SK-N-SH (cell line): ENCODE results near the gene WNT8B. TPM values are rescaled to one million over a fixed set of nuclear protein-coding genes. Genes with fewer than 3 reads are reported as not detected.

Source experiments
- CTCF ChIA-PET: fragments of 300-600, 350-600 bp; formaldehyde crosslinking; extraction: SDS; loops from one replicate; lab custom pipeline; 2021; lab: Yijun Ruan, JAX
- POLR2A ChIA-PET: fragments of 350-600 bp; sonication (Branson Sonifier 250); formaldehyde crosslinking; extraction: SDS; loops from one replicate; lab custom pipeline; 2020; ENCODE audit warnings: antibody characterized with exemption, inconsistent platforms; lab: Yijun Ruan, JAX
- DNase-seq: peaks from one replicate; pipeline ENCODE4 v3.0.0; 2012
- H2AFZ ChIP-seq: fragments of 200-600 bp; sonication (generic); 2 replicates; pipeline ENCODE4 v1.8.1; 2016; ENCODE audit warnings: antibody characterized with exemption, mild to moderate bottlenecking, low read depth
- H3F3A ChIP-seq: fragments of 200-600 bp; sonication (generic); replicated peaks from 2 replicates; pipeline ENCODE3; 2016; ENCODE audit warnings: antibody characterized with exemption, mild to moderate bottlenecking; ENCODE audit not compliant: insufficient read depth
- H3K27ac ChIP-seq, 2 experiments: fragments of 200-500 bp in 1 of 2; fragments of 200-600 bp in 1 of 2; sonication (Bioruptor generic) in 1 of 2; sonication (generic), shearing (Covaris generic) in 1 of 2; 2 replicates each; pipeline versions ENCODE4 v1.5.1 to v1.6.1; 2014 to 2016; ENCODE audit warnings: low read depth in 2 of 2, inconsistent platforms in 1 of 2, low read length in 1 of 2, mild to moderate bottlenecking in 1 of 2, mixed read lengths in 1 of 2
- H3K27me3 ChIP-seq: fragments of 200-600 bp; sonication (generic), shearing (Covaris generic); 2 replicates; pipeline ENCODE4 v1.6.1; 2016; ENCODE audit warnings: mixed run types; ENCODE audit not compliant: insufficient read depth
- H3K36me3 ChIP-seq, 2 experiments: fragments of 200-500 bp in 1 of 2; fragments of 200-600 bp in 1 of 2; sonication (Bioruptor generic) in 1 of 2; sonication (generic) in 1 of 2; replicated peaks in 1 of 2; 2 replicates each; pipeline versions ENCODE3 to v1.5.1; 2014 to 2016; ENCODE audit warnings: low read length in 1 of 2, mild to moderate bottlenecking in 1 of 2; ENCODE audit not compliant: insufficient read depth in 2 of 2, control insufficient read depth in 1 of 2
- H3K4me1 ChIP-seq, 2 experiments: fragments of 200-500 bp in 1 of 2; fragments of 200-600 bp in 1 of 2; sonication (Bioruptor generic) in 1 of 2; sonication (generic), shearing (Covaris generic) in 1 of 2; 2 replicates each; pipeline versions ENCODE4 v1.5.1 to v1.6.1; 2014 to 2016; ENCODE audit warnings: low read depth in 1 of 2, low read length in 1 of 2, mixed run types in 1 of 2; ENCODE audit not compliant: insufficient read depth in 2 of 2, control insufficient read depth in 1 of 2
- H3K4me2 ChIP-seq: fragments of 200-600 bp; sonication (generic), shearing (Covaris generic); 2 replicates; pipeline ENCODE4 v1.6.1; 2017; ENCODE audit warnings: mixed run types
- H3K4me3 ChIP-seq, 2 experiments: fragments of 200-500 bp in 1 of 2; fragments of 200-600 bp in 1 of 2; sonication (Bioruptor generic) in 1 of 2; sonication (generic), shearing (Covaris generic) in 1 of 2; 2 replicates each; pipeline versions ENCODE4 v1.5.1 to v1.8.1; 2014 to 2016; ENCODE audit warnings: low read depth in 2 of 2, inconsistent platforms in 1 of 2, low read length in 1 of 2, mild to moderate bottlenecking in 1 of 2, mixed read lengths in 1 of 2, moderate library complexity in 1 of 2
- H3K79me2 ChIP-seq: fragments of 200-600 bp; sonication (generic); 2 replicates; pipeline ENCODE4 v1.8.1; 2017; ENCODE audit warnings: mild to moderate bottlenecking; ENCODE audit not compliant: insufficient read depth
- H3K9ac ChIP-seq: fragments of 200-600 bp; sonication (generic); 2 replicates; pipeline ENCODE4 v1.6.1; 2017; ENCODE audit warnings: mixed run types
- H3K9me2 ChIP-seq: fragments of 200-600 bp; sonication (generic); 2 replicates; pipeline ENCODE4 v1.6.1; 2017; ENCODE audit warnings: mixed run types
- H3K9me3 ChIP-seq: fragments of 200-600 bp; sonication (generic); 2 replicates; pipeline ENCODE4 v1.6.1; 2017; ENCODE audit warnings: mixed run types, mild to moderate bottlenecking, moderate library complexity
- H4K20me1 ChIP-seq: fragments of 200-600 bp; sonication (generic); 2 replicates; pipeline ENCODE4 v1.6.1; 2017; ENCODE audit warnings: mild to moderate bottlenecking, mixed run types; ENCODE audit not compliant: insufficient read depth
- CHD2 ChIP-seq: fragments of 150-350 bp; IDR thresholded peaks from 2 replicates; pipeline ENCODE4 v1.6.1; 2018; ENCODE audit warnings: low read length; ENCODE audit not compliant: partially characterized antibody
- ELF1 ChIP-seq: IDR thresholded peaks from 2 replicates; pipeline ENCODE4 v1.4.0; 2012
- EP300 ChIP-seq, 2 experiments: IDR thresholded peaks; 2 replicates each; pipeline versions ENCODE4 v1.4.0 to v1.6.1; 2012; ENCODE audit warnings: borderline replicate concordance in 1 of 2, low read depth in 1 of 2, low read length in 1 of 2
- EZH2phosphoT487 ChIP-seq: fragments of 200-600 bp; sonication (generic); IDR thresholded peaks from 2 replicates; pipeline ENCODE4 v1.6.1; 2017; ENCODE audit warnings: low read depth, mixed run types, mild to moderate bottlenecking, antibody characterized with exemption, moderate library complexity, borderline replicate concordance
- GABPA ChIP-seq: IDR thresholded peaks from 2 replicates; pipeline ENCODE4 v1.4.0; 2012; ENCODE audit warnings: low read depth, mild to moderate bottlenecking
- GATA2 ChIP-seq: sonication (generic); formaldehyde crosslinking; IDR thresholded peaks from 2 replicates; pipeline ENCODE4 v1.5.0; 2020; ENCODE audit warnings: mild to moderate bottlenecking, missing genetic modification reagents
- JUND ChIP-seq: IDR thresholded peaks from 2 replicates; pipeline ENCODE4 v1.4.0; 2012
- NRF1 ChIP-seq: IDR thresholded peaks from 2 replicates; pipeline ENCODE4 v1.6.1; 2012; ENCODE audit warnings: low read depth, mild to moderate bottlenecking, low read length
- PBX3 ChIP-seq: IDR thresholded peaks from 2 replicates; pipeline ENCODE4; 2012
- POLR2AphosphoS5 ChIP-seq: IDR thresholded peaks from 2 replicates; pipeline ENCODE4 v1.6.1; 2012; ENCODE audit warnings: low read depth, low read length
- RAD21 ChIP-seq: IDR thresholded peaks from 2 replicates; pipeline ENCODE4 v1.6.1; 2012; ENCODE audit warnings: mild to moderate bottlenecking, low read length
- RCOR1 ChIP-seq: fragments of 150-350 bp; IDR thresholded peaks from 2 replicates; pipeline ENCODE4 v1.6.1; 2017; ENCODE audit warnings: antibody characterized with exemption, low read length
- RFX5 ChIP-seq: IDR thresholded peaks from 2 replicates; pipeline ENCODE4 v1.6.1; 2012; ENCODE audit warnings: mild to moderate bottlenecking, improper control_type of control experiment, low read length
- RXRA ChIP-seq: IDR thresholded peaks from 2 replicates; pipeline ENCODE4 v1.4.0; 2012; ENCODE audit warnings: low read depth, mild to moderate bottlenecking, borderline replicate concordance
- SIN3A ChIP-seq: IDR thresholded peaks from 2 replicates; pipeline ENCODE4 v1.6.1; 2012; ENCODE audit warnings: low read depth, mild to moderate bottlenecking, low read length, moderate library complexity, borderline replicate concordance
- SMC3 ChIP-seq: IDR thresholded peaks from 2 replicates; pipeline ENCODE4 v1.6.1; 2012; ENCODE audit warnings: low read depth, low read length, improper control_type of control experiment
- TAF1 ChIP-seq: IDR thresholded peaks from 2 replicates; pipeline ENCODE4 v1.6.1; 2012; ENCODE audit warnings: low read depth, mild to moderate bottlenecking, low read length, moderate library complexity, borderline replicate concordance
- TEAD4 ChIP-seq: IDR thresholded peaks from 2 replicates; pipeline ENCODE4 v1.4.0; 2012; ENCODE audit warnings: mild to moderate bottlenecking, borderline replicate concordance; ENCODE audit not compliant: insufficient read depth
- YY1 ChIP-seq: IDR thresholded peaks from 2 replicates; pipeline ENCODE4 v1.4.0; 2012; ENCODE audit warnings: low read depth, mild to moderate bottlenecking
- WGBS: methylation state at CpG from one replicate; pipeline ENCODE4 v1.1.6; 2017; ENCODE audit warnings: low lambda C conversion rate; 5-methylcytosine and 5-hydroxymethylcytosine counted together
- polyA plus RNA-seq, 3 experiments: library from polyadenylated mRNA; depleted of rRNA; stranded (reverse); fragments of >200 nt; gene quantifications; 2 replicates each; pipeline ENCODE4 v1.2.3, GENCODE V29; 2012
- TF ChIP-seq, protein P1 (sequence below): fragments of 200-600 bp; sonication (generic); IDR thresholded peaks from 2 replicates; pipeline ENCODE4 v1.6.1; 2017; ENCODE audit warnings: antibody characterized with exemption, mild to moderate bottlenecking, moderate library complexity
- TF ChIP-seq, protein P2 (sequence below): IDR thresholded peaks from 2 replicates; pipeline ENCODE4 v1.4.0; 2012; ENCODE audit warnings: low read depth

Gene WNT8B
- polyA plus RNA-seq, 1 of the 3 experiments (the other 2 are of a cell fraction), result 0.18 TPM

- H3K9ac ChIP-seq, result no peak overlapping the region
- H2AFZ ChIP-seq, result no peak overlapping the region
- no peaks in the 10 kb centered on the region for H3K27me3 ChIP-seq
- no peaks in the 10 kb centered on the region for H3K9me3 ChIP-seq
- TF ChIP-seq, protein P1, sequence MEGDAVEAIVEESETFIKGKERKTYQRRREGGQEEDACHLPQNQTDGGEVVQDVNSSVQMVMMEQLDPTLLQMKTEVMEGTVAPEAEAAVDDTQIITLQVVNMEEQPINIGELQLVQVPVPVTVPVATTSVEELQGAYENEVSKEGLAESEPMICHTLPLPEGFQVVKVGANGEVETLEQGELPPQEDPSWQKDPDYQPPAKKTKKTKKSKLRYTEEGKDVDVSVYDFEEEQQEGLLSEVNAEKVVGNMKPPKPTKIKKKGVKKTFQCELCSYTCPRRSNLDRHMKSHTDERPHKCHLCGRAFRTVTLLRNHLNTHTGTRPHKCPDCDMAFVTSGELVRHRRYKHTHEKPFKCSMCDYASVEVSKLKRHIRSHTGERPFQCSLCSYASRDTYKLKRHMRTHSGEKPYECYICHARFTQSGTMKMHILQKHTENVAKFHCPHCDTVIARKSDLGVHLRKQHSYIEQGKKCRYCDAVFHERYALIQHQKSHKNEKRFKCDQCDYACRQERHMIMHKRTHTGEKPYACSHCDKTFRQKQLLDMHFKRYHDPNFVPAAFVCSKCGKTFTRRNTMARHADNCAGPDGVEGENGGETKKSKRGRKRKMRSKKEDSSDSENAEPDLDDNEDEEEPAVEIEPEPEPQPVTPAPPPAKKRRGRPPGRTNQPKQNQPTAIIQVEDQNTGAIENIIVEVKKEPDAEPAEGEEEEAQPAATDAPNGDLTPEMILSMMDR, result no peak
- TF ChIP-seq TAF1 (no peak), GABPA (no peak), CHD2 (no peak), SMC3 (no peak), RFX5 (no peak), EP300 (IDR thresholded peaks at IDR 0.05; ENCODE audit: borderline replicate concordance in 1 of 2, low read depth in 1 of 2, low read length in 1 of 2) (no peak), TEAD4 (no peak)
- TF ChIP-seq, protein P2, sequence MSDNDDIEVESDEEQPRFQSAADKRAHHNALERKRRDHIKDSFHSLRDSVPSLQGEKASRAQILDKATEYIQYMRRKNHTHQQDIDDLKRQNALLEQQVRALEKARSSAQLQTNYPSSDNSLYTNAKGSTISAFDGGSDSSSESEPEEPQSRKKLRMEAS, result no peak
- TF ChIP-seq, all 33 proteins: peak for 0
- no peak for DNase-seq
- Histone ChIP-seq H3K4me2 (no peak overlapping the region), H3K36me3 (peaks cover 0 to 8% of the 10 kb centered on the region in 2 experiments), H3K4me1 (peaks cover 0 to 4% of the 10 kb centered on the region in 2 experiments; a peak in 1 of 4 replicates), H4K20me1 (no peaks in the 10 kb centered on the region), H3K9me2 (no peaks in the 10 kb centered on the region), H3F3A (no peaks in the 10 kb centered on the region), H3K27ac (no peak overlapping the region), H3K79me2 (no peaks in the 10 kb centered on the region), H3K4me3 (no peak overlapping the region)
- WGBS, result 69% methylated on average over 6 of the region's 6 CpGs
- ChIA-PET CTCF (interaction anchor here (1.2 to 10.3 kb wide), 5 partner anchors 23 to 54 kb away, joined by 3 to 150 read pairs (median 5); no protein-coding TSS in a partner anchor), POLR2A (interaction anchor here (0.7 kb wide), 1 partner anchor 196 kb away, joined by 5 read pairs; no protein-coding TSS in a partner anchor)
Measured at GRCh38 chr10:100487529-100487928, 24.7 kb downstream of the WNT8B start.

- H3K9me3 ChIP-seq, result no peaks in the 10 kb centered on the region
- POLR2A ChIA-PET, result no interaction called here
- H3K4me3 ChIP-seq, result no peak overlapping the region
- H3F3A ChIP-seq, result no peaks in the 10 kb centered on the region
- H3K4me1 ChIP-seq, result no peaks in the 10 kb centered on the region
- H3K9ac ChIP-seq, result no peak overlapping the region
- no peaks in the 10 kb centered on the region for H4K20me1 ChIP-seq
- no peak overlapping the region for H2AFZ ChIP-seq
- H3K27ac ChIP-seq, result no peak overlapping the region
- H3K79me2 ChIP-seq, result no peaks in the 10 kb centered on the region
- DNase-seq, result no peak
- no peak overlapping the region for H3K4me2 ChIP-seq
- H3K27me3 ChIP-seq, result no peaks in the 10 kb centered on the region
- CTCF ChIA-PET, result interaction anchor here (9.2 to 10.3 kb wide), 2 partner anchors 21 to 28 kb away, joined by 95 to 150 read pairs; no protein-coding TSS in a partner anchor
- TF ChIP-seq ELF1, result no peak
- TF ChIP-seq RXRA, result no peak
- no peak for TF ChIP-seq POLR2AphosphoS5
- no peak for TF ChIP-seq JUND
- TF ChIP-seq NRF1, result no peak
- TF ChIP-seq RCOR1, result no peak
- TF ChIP-seq, protein P2, result no peak
- TF ChIP-seq GATA2 (CRISPR knock-in tag), result no peak
- TF ChIP-seq PBX3, result no peak
- TF ChIP-seq EZH2phosphoT487, result no peak
- no peak for TF ChIP-seq SMC3
- no peak for TF ChIP-seq RFX5
- TF ChIP-seq SIN3A, result no peak
- TF ChIP-seq RAD21, result no peak
- no peak for TF ChIP-seq YY1
- TF ChIP-seq CHD2, result no peak
- 92% methylated on average over 5 of the region's 5 CpGs for WGBS
- H3K36me3 ChIP-seq, result peaks cover 0 to 8% of the 10 kb centered on the region in 2 experiments
- H3K9me2 ChIP-seq, result no peaks in the 10 kb centered on the region
Measured at GRCh38 chr10:100489396-100489795, 26.6 kb downstream of the WNT8B start.
